K562 (cell line): Measurements from ENCODE around the gene TPGS1. TPM values are rescaled to one million over a fixed set of nuclear protein-coding genes. Genes with fewer than 3 reads are reported as not detected.

Source experiments
- BDP1 ChIP-seq: IDR thresholded peaks from 3 replicates; pipeline ENCODE4 v1.6.1; 2011; ENCODE audit not compliant: insufficient read length, insufficient read depth
- CBX3 ChIP-seq, 2 experiments: IDR thresholded peaks; 1 replicate in 1 of 2; 2 replicates in 1 of 2; pipeline ENCODE4 v1.6.1; 2012; ENCODE audit warnings: inconsistent platforms in 2 of 2, low read length in 2 of 2, borderline replicate concordance in 1 of 2, control low read depth in 1 of 2
- GABPB2 ChIP-seq: fragments of 250-450 bp; sonication (Bioruptor Pico); conservative IDR thresholded peaks from 2 replicates; pipeline ENCODE4 v1.5.1; 2021; ENCODE audit warnings: mild to moderate bottlenecking
- RBBP5 ChIP-seq: fragments of 200-600 bp; sonication (generic); IDR thresholded peaks from 2 replicates; pipeline ENCODE4 v1.6.1; 2012; ENCODE audit warnings: borderline replicate concordance, mild to moderate bottlenecking, low read length, control low read depth, inconsistent platforms; ENCODE audit not compliant: insufficient read depth, poor library complexity, severe bottlenecking
- RBM25 ChIP-seq: fragments of 200-400 bp; formaldehyde crosslinking; IDR thresholded peaks from 2 replicates; pipeline ENCODE4 v1.6.1; 2018; ENCODE audit warnings: low read length, low read depth, moderate library complexity; ENCODE audit not compliant: severe bottlenecking
- SLC30A9 ChIP-seq: fragments of 250-450 bp; sonication (Bioruptor Pico); IDR thresholded peaks from 2 replicates; pipeline ENCODE4 v1.8.0; 2022; ENCODE audit warnings: mild to moderate bottlenecking, moderate library complexity
- SMAD2 ChIP-seq: fragments of 150-350 bp; IDR thresholded peaks from 2 replicates; pipeline ENCODE4 v1.6.1; 2014; ENCODE audit warnings: low read depth, mild to moderate bottlenecking, low read length
- SMARCC2 ChIP-seq: fragments of 450-650 bp; IDR thresholded peaks from 2 replicates; pipeline ENCODE4 v1.6.1; 2017; ENCODE audit warnings: antibody characterized with exemption, moderate library complexity, mild to moderate bottlenecking, low read depth
- TCFL5 ChIP-seq: fragments of 250-450 bp; sonication (Bioruptor Pico); conservative IDR thresholded peaks from 2 replicates; pipeline ENCODE4 v1.6.1; 2021; ENCODE audit warnings: mild to moderate bottlenecking, moderate library complexity, matching md5 sums
- XRCC4 ChIP-seq: IDR thresholded peaks from one replicate; pipeline ENCODE4 v1.6.1; 2011; ENCODE audit not compliant: insufficient read depth, insufficient read length; ENCODE audit errors: extremely low read depth
- ZNF143 ChIP-seq: sonication (generic); formaldehyde crosslinking; IDR thresholded peaks from 2 replicates; pipeline ENCODE4 v1.9.0; 2022; ENCODE audit warnings: mild to moderate bottlenecking, missing genetic modification reagents
- ZNF695 ChIP-seq: fragments of 450-650 bp; formaldehyde crosslinking; IDR thresholded peaks from 2 replicates; pipeline ENCODE4 v1.4.0; 2020; ENCODE audit warnings: mild to moderate bottlenecking, moderate library complexity
- ZNF707 ChIP-seq: fragments of 250-450 bp; sonication (Bioruptor Pico); conservative IDR thresholded peaks from 2 replicates; pipeline ENCODE4 v1.8.0; 2022; ENCODE audit warnings: inconsistent platforms, mild to moderate bottlenecking, moderate library complexity
- polyA plus RNA-seq, 8 experiments: library from polyadenylated mRNA; depleted of rRNA in 4 of 8; stranded (reverse) in 5 of 8; unstranded in 3 of 8; fragments of >200 nt; fragmentation: Nextera tagmentation in 2 of 8; fragmentation: Illumina TruSeq in 1 of 8; extraction: Ambion mirVana in 2 of 8; extraction: Trizol in 1 of 8; gene quantifications; 2 replicates each; pipeline versions ENCODE4 v1.2.1 to v1.2.3, GENCODE V29; 2011 to 2014; ENCODE audit warnings: inconsistent platforms in 1 of 8, missing spikeins in 1 of 8
- total RNA-seq, 7 experiments: library from RNA; depleted of rRNA in 6 of 7; stranded (reverse); fragments of >200 nt in 6 of 7; fragmentation: Illumina TruSeq in 2 of 7; extraction: Trizol in 2 of 7; gene quantifications; 2 replicates each; pipeline versions ENCODE4 v1.2.1 to v1.2.3, GENCODE V29; 2011 to 2021; ENCODE audit warnings: low replicate concordance in 1 of 7
- TF ChIP-seq, protein P1 (sequence below): sonication (generic); formaldehyde crosslinking; IDR thresholded peaks from 2 replicates; pipeline ENCODE4 v1.8.0; 2022; ENCODE audit warnings: mild to moderate bottlenecking, missing genetic modification reagents
- TF ChIP-seq, protein P2 (sequence below): sonication (generic); formaldehyde crosslinking; IDR thresholded peaks from 2 replicates; pipeline ENCODE4 v1.8.1; 2023; ENCODE audit warnings: mild to moderate bottlenecking, missing genetic modification reagents, moderate library complexity
- TF ChIP-seq, protein P3 (sequence below): sonication (generic); formaldehyde crosslinking; IDR thresholded peaks from 2 replicates; pipeline ENCODE4 v1.8.0; 2022; ENCODE audit warnings: mild to moderate bottlenecking, low read depth, missing genetic modification reagents
- TF ChIP-seq, protein P4 (sequence below): fragments of 250-450 bp; sonication (Bioruptor Pico); IDR thresholded peaks from 2 replicates; pipeline ENCODE4 v1.8.0; 2022; ENCODE audit warnings: moderate library complexity, mild to moderate bottlenecking, inconsistent platforms
- TF ChIP-seq, protein P5 (sequence below): fragments of 250-450 bp; sonication (Bioruptor Pico); IDR thresholded peaks from 2 replicates; pipeline ENCODE4 v1.6.1; 2021; ENCODE audit warnings: mild to moderate bottlenecking

Gene TPGS1
- total and polyA plus RNA-seq, 9 of the 15 experiments (the other 6 are each of a cell fraction or from before 2014, with no cell fraction given) = 0.30 to 31.6 (median 1.2) TPM; not detected in 2

DNA sequence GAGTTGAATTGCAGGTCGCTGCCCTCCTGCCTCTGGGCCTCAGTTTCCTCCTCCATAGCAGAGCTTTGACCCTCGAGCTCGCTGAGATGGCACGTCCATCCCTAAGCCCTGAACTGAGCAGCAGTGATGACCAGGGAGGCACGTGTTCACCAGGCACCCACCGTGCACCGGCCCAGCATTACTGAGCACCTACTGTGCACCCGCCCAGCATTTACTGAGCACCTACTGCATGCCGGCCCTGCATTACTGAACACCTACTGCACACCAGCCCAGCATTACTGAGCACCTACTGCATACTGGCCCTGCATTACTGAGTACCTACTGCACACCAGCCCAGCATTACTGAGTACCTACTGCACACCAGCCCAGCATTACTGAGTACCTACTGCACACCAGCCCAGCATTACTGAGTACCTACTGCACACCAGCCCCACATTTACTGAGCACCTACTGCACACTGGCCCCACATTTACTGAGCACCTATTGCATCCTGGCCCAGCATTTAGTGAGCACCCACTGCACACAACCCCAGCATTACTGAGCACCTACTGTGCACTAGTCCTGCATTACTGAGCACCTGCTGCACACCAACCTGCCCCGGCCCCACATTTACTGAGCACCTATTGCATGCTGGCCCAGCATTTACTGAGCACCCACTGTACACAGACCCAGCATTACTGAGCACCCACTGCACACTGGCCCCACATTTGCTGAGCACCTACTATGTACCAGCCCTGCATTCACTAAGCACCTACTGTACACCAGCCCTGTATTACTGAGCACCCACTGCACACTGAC is 6.3 kb downstream of the TPGS1 start (continued):
- TF ChIP-seq, protein P1, sequence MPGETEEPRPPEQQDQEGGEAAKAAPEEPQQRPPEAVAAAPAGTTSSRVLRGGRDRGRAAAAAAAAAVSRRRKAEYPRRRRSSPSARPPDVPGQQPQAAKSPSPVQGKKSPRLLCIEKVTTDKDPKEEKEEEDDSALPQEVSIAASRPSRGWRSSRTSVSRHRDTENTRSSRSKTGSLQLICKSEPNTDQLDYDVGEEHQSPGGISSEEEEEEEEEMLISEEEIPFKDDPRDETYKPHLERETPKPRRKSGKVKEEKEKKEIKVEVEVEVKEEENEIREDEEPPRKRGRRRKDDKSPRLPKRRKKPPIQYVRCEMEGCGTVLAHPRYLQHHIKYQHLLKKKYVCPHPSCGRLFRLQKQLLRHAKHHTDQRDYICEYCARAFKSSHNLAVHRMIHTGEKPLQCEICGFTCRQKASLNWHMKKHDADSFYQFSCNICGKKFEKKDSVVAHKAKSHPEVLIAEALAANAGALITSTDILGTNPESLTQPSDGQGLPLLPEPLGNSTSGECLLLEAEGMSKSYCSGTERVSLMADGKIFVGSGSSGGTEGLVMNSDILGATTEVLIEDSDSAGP (CRISPR knock-in tag) = 0 out of 2 replicates have a peak, but pooled peaks have one; percentile 24
- TF ChIP-seq GABPB2 (CRISPR knock-in tag) (no peak), XRCC4 (no peak), SLC30A9 (CRISPR knock-in tag) (no peak), SMARCC2 (no peak), RBBP5 (no peak), ZNF695 (CRISPR knock-in tag) (no peak), TCFL5 (no peak), RBM25 (peak; percentile 88), SMAD2 (no peak), CBX3 (IDR thresholded peaks at IDR 0.05; ENCODE audit: borderline replicate concordance in 1 of 2, low read length in 2 of 2) (peak in 1 of 2 experiments; percentile 84; a peak in 2 of 3 replicates), ZNF707 (no peak), ZNF143 (CRISPR knock-in tag) (peak; percentile 19; the same call in 1 of the 2 replicates), BDP1 (no peak)
- TF ChIP-seq, protein P2, sequence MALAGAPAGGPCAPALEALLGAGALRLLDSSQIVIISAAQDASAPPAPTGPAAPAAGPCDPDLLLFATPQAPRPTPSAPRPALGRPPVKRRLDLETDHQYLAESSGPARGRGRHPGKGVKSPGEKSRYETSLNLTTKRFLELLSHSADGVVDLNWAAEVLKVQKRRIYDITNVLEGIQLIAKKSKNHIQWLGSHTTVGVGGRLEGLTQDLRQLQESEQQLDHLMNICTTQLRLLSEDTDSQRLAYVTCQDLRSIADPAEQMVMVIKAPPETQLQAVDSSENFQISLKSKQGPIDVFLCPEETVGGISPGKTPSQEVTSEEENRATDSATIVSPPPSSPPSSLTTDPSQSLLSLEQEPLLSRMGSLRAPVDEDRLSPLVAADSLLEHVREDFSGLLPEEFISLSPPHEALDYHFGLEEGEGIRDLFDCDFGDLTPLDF (CRISPR knock-in tag) = no peak
- TF ChIP-seq, protein P3, sequence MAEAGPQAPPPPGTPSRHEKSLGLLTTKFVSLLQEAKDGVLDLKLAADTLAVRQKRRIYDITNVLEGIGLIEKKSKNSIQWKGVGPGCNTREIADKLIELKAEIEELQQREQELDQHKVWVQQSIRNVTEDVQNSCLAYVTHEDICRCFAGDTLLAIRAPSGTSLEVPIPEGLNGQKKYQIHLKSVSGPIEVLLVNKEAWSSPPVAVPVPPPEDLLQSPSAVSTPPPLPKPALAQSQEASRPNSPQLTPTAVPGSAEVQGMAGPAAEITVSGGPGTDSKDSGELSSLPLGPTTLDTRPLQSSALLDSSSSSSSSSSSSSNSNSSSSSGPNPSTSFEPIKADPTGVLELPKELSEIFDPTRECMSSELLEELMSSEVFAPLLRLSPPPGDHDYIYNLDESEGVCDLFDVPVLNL (CRISPR knock-in tag) = no peak
- TF ChIP-seq, protein P4, sequence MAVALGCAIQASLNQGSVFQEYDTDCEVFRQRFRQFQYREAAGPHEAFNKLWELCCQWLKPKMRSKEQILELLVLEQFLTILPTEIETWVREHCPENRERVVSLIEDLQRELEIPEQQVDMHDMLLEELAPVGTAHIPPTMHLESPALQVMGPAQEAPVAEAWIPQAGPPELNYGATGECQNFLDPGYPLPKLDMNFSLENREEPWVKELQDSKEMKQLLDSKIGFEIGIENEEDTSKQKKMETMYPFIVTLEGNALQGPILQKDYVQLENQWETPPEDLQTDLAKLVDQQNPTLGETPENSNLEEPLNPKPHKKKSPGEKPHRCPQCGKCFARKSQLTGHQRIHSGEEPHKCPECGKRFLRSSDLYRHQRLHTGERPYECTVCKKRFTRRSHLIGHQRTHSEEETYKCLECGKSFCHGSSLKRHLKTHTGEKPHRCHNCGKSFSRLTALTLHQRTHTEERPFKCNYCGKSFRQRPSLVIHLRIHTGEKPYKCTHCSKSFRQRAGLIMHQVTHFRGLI (CRISPR knock-in tag) = no peak
- TF ChIP-seq, protein P5, sequence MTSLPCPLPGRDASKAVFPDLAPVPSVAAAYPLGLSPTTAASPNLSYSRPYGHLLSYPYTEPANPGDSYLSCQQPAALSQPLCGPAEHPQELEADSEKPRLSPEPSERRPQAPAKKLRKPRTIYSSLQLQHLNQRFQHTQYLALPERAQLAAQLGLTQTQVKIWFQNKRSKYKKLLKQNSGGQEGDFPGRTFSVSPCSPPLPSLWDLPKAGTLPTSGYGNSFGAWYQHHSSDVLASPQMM = no peak
